H7 (cell line): ENCODE data around the gene MKI67. TPM values are rescaled to one million over a fixed set of nuclear protein-coding genes. Genes with fewer than 3 reads are reported as not detected.

ENCODE experiments used
- DNase-seq: peaks from one replicate; pipeline ENCODE4 v3.0.0; 2012
- H3K27me3 ChIP-seq: 2 replicates; pipeline ENCODE4 v1.6.0; 2011; ENCODE audit warnings: mild to moderate bottlenecking, low read length; ENCODE audit not compliant: control insufficient read depth, insufficient read depth
- H3K36me3 ChIP-seq: replicated peaks from 2 replicates; pipeline ENCODE4 v1.5.1; 2011; ENCODE audit warnings: low read length; ENCODE audit not compliant: control insufficient read depth, insufficient read depth
- H3K4me3 ChIP-seq: 2 replicates; pipeline ENCODE4 v1.5.1; 2011; ENCODE audit warnings: low read depth, mild to moderate bottlenecking, control low read depth, low read length, moderate library complexity; ENCODE audit not compliant: insufficient read depth
- total RNA-seq: library from RNA; depleted of rRNA; stranded (reverse); fragments of >200 nt; shearing (Covaris generic); gene quantifications from 2 replicates; pipeline ENCODE4 v1.2.3, GENCODE V29; 2014

MKI67 gene
- total RNA-seq, 1 experiment from 2014 or later = 17.1 TPM

DNA sequence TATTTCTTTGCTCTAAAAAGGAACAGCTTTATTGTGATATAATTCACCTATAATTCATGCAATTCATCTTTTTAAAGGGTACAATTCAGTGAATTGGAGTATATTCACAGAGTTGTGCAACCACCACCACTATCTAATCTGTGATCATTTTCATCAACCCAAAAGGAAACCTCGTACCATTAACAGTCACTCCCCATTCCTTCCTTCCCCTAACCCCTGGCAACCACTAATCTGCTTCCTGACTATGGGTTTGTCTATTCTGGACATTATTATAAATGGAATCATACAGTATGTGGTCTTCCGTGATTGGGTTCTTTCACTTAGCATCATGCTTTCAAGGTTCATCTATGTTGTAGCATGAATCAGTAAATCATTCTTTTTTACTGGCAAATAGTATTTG lies 52.3 kb downstream of the MKI67 start:
- Histone ChIP-seq H3K27me3 (no peaks in the 10 kb centered on the region), H3K4me3 (no peak overlapping the region), H3K36me3 (no peaks in the 10 kb centered on the region)
- DNase-seq = no peak

- Histone ChIP-seq H3K27me3 (no peaks in the 10 kb centered on the region), H3K4me3 (no peak overlapping the region), H3K36me3 (no peaks in the 10 kb centered on the region)
- no peak for DNase-seq
Measured at GRCh38 chr10:128072941-128073645, 53.1 kb downstream of the MKI67 start.

DNA sequence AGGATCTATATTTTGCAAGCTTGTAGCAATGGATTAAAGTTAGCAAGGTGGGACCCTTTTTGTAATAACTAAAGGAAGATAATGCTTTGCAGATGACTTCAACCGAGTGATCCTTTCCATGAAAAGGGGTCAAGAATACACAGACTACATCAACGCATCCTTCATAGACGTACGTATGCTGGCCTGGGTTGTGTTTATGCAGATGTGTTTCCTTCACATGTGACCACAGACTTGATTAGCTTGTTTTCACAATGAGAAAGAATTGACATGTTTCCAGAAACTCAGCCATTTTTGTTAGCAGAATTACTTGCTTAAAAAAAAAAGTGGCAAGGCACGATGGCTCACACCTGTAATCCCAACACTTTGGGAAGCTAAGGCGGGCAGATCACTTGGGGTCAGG lies 54.2 kb downstream of the MKI67 start:
- Histone ChIP-seq H3K4me3 (no peak overlapping the region), H3K27me3 (no peaks in the 10 kb centered on the region)
- no peak for DNase-seq

GRCh38 chr10:128071417-128071782 lies 54.8 kb downstream of the MKI67 start:
- Histone ChIP-seq H3K36me3 (no peaks in the 10 kb centered on the region), H3K27me3 (no peaks in the 10 kb centered on the region), H3K4me3 (no peak overlapping the region)
- DNase-seq = no peak

More for the DNA sequence above, 54.2 kb downstream of the MKI67 start:
- no peaks in the 10 kb centered on the region for H3K36me3 ChIP-seq

- no peak for DNase-seq
- no peak overlapping the region for H3K4me3 ChIP-seq
- H3K36me3 ChIP-seq = no peaks in the 10 kb centered on the region
- no peaks in the 10 kb centered on the region for H3K27me3 ChIP-seq
Measured at GRCh38 chr10:128070721-128071416, 55.4 kb downstream of the MKI67 start.

DNA sequence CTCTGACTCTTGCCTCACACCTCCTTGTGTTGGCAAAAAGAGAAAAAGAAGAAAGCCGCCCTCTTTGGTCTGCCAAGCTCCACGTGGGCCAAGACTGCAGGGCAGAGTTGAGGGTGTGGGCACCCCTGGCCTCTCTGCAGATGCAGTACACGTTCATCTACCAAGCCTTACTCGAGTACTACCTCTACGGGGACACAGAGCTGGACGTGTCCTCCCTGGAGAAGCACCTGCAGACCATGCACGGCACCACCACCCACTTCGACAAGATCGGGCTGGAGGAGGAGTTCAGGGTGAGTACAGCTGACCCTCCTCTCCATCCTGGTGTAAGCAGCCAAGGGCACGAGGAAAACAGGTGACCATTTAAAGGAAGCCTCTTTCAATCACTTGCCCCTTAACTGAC lies 56.1 kb downstream of the MKI67 start:
- no peak for DNase-seq
- no peaks in the 10 kb centered on the region for H3K36me3 ChIP-seq

GRCh38 chr10:128069351-128070051 lies 56.7 kb downstream of the MKI67 start:
- H3K27me3 ChIP-seq = no peaks in the 10 kb centered on the region
- H3K4me3 ChIP-seq = no peak overlapping the region
- no peaks in the 10 kb centered on the region for H3K36me3 ChIP-seq
- peak; percentile 90 for DNase-seq

More for the DNA sequence above, 56.1 kb downstream of the MKI67 start:
- Histone ChIP-seq H3K27me3 (no peaks in the 10 kb centered on the region), H3K4me3 (no peak overlapping the region)

- Histone ChIP-seq H3K36me3 (no peaks in the 10 kb centered on the region), H3K27me3 (no peaks in the 10 kb centered on the region)
- no peak for DNase-seq
Measured at GRCh38 chr10:128068398-128069285, 57.6 kb downstream of the MKI67 start.

GRCh38 chr10:128067691-128068397 lies 58.4 kb downstream of the MKI67 start:
- no peaks in the 10 kb centered on the region for H3K36me3 ChIP-seq
- H3K4me3 ChIP-seq = no peak overlapping the region
- DNase-seq = no peak
- H3K27me3 ChIP-seq = no peaks in the 10 kb centered on the region

More at GRCh38 chr10:128068398-128069285, 57.6 kb downstream of the MKI67 start:
- H3K4me3 ChIP-seq = no peak overlapping the region

GRCh38 chr10:128066870-128067382 lies 59.3 kb downstream of the MKI67 start:
- no peak for DNase-seq
- no peaks in the 10 kb centered on the region for H3K36me3 ChIP-seq
- H3K27me3 ChIP-seq = no peaks in the 10 kb centered on the region
- H3K4me3 ChIP-seq = no peak overlapping the region

DNA sequence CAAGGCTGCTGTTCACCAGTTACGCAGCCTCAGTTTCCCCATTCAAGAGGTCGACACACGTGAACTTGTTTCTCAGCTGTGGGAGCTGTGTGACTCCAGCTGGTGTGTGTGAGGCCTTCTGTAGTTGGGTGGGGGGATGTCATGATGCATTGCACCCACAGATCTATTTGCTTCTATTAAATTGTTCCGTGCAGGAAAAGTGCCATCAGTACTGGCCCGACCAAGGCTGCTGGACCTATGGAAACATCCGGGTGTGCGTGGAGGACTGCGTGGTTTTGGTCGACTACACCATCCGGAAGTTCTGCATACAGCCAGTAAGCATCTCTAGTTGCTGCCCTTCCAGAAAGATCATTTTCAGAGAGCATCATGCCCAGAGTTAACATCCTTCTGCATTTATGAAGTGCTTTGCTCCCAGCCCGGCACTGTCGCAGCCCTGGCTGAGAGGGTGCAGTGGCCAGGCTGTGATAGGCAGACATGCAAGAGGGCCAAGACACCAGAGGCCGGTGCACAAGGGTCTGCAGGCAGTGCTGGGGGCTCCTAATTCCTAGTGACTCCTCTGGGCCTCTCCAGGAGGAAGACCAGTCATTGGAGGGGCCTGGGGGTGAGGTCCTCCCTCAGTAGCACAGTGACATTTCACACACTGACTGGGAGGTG lies 60.2 kb downstream of the MKI67 start:
- Histone ChIP-seq H3K36me3 (no peaks in the 10 kb centered on the region), H3K4me3 (no peak overlapping the region)
- no peak for DNase-seq

GRCh38 chr10:128064970-128065580 lies 61.1 kb downstream of the MKI67 start:
- H3K36me3 ChIP-seq = no peaks in the 10 kb centered on the region
- H3K27me3 ChIP-seq = no peaks in the 10 kb centered on the region
- no peak for DNase-seq
- H3K4me3 ChIP-seq = no peak overlapping the region

More for the DNA sequence above, 60.2 kb downstream of the MKI67 start:
- H3K27me3 ChIP-seq = no peaks in the 10 kb centered on the region
